ENCODE data around the gene ZBTB4.
"Not testable (repeated sequence)": the region's sequence is repeated elsewhere in the genome, so short reads cannot be mapped to it uniquely, and the experiment has no call there.

The ZBTB4 gene

DNA sequence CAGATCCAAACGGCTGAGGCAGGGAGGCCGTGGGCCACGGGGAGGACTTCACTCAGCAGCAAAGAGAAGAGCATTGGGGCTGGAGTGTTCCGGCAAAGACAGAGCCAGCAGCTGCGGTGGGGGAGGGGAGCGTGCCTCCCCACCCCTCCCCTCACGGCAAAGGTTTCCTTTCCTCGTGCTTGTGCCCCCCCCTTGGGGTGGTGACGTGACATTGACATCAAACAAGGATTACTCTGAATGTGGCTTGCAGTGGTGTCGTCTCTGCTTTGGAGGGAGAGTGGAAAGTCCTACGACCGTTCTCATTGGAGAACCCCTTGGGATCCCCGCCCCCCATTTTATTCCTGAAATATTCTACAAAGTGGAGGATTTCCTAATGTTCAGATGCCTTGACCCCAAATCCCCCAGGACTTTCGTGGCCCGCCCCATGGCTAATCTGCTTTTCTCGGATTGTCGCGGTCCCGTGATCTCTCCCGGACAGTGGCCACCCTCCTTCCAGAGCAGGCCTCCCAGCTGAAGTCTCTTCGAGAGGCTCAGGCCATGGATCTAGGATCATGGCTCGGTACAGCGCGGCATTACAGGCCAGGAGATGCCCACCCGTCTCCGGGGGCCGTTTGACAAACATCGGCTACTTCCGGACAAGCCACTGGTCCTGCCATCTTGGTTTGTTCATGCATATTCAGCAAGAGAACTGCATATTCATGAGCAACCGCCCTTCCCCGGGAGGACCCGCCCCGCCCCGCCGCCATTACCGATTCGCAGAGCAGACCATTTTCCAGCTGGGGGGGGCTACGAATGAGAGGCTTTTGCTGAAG lies 4.0 kb upstream of the ZBTB4 start:
- TF ChIP-seq ZNF274 (IDR thresholded peaks at IDR 0.05; ENCODE audit: low read depth, low read length) = no peak
- peak overlapping the region; percentile 86 for H3K4me3 ChIP-seq (ENCODE audit: low read length)

DNA sequence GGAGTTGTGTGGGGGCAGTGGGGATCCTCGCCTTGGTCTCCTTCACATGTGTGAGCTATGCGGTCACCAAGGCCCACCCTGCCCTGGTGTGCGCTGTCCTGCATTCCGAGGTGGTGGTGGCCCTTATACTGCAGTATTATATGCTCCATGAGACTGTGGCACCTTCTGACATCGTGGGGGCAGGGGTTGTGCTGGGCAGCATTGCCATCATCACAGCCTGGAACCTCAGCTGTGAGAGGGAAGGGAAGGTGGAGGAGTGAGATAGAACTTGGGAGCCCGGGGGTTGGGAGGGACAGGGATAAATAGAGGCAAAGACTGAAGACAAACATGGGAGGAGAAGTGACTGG lies 3.3 kb upstream of the ZBTB4 start:
- peak overlapping the region; percentile 86; the same call in 1 of the 2 replicates for H3K4me3 ChIP-seq (ENCODE audit: low read length)

DNA sequence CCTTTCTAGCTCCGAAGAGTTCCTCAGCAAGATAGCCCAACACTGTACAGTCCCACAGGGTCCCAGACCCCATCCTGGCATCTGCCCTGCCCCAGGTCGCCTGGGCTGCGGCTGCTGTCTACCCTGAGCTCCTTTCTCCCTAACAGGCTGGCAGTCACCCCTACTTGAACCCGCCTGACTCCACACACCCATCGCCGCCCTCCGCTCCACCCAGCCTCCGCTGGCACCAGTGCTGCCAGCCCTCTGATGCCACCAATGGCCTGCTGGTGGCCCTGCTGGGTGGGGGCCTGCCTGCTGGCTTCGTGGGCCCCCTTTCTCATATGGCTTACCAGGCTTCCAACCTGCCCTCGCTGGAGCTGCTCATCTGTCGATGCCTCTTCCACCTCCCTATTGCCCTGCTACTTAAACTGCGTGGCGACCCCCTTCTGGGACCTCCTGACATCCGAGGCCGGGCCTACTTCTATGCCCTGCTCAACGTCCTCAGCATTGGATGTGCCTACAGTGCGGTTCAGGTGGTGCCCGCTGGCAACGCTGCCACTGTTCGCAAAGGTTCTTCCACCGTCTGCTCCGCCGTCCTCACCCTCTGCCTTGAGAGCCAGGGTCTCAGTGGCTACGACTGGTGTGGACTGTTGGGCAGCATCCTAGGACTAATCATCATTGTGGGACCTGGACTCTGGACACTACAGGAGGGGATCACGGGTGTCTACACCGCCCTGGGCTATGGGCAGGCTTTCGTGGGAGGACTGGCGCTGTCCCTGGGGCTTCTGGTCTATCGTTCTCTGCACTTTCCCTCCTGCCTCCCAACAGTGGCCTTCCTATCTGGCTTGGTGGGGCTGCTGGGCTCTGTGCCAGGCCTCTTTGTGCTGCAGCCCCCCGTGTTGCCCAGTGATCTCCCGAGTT lies 2.7 kb upstream of the ZBTB4 start:
- H3K4me3 ChIP-seq (ENCODE audit: low read length) = not testable (repeated sequence)

DNA sequence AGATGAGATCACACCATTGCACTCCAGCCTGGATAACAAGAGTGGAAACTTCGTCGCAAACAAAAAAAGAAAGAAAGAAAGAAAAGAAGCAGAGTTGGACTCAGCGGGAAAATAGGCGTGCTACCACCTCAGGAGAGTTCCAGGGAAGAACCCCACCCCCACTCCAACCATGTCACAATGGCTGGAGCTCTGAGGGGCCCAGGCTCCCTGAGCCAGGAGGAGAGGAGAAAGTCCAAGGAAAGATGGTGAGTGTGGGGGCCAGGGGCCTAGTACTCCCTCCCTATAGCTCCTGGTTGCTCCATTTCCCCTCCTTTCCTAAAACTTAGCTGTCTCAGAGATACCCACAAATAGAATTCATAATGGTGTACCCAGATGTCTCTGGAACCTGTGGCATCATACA lies 1.8 kb upstream of the ZBTB4 start, which contains the start of gene SLC35G6:
Gene SLC35G6 (plus strand): TSS at position 172 of the 400 bp plus-strand sequence. CDS start 71 bp downstream, at position 243.
- H3K4me3 ChIP-seq (ENCODE audit: low read length) = peak within 1 kb of the TSS; percentile 71; the same call in 1 of the 2 replicates

DNA sequence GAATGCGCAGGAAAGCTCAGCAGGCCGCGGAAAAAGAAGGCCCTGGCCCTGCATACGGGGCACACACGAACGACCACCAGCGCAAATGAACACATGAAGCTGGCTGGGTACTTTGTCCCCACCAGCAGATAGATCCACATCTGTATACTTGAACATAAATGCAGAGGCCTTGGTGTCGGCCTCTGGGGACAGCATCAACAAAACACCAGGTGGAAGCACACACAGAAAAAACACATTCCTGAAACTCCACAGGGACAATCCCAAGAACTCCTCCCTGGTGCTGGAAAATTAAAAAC lies 606 bp upstream of the ZBTB4 start:
- peak overlapping the region; percentile 71 for H3K4me3 ChIP-seq (ENCODE audit: low read length)
- TF ChIP-seq ZNF274 (IDR thresholded peaks at IDR 0.05; ENCODE audit: low read depth, low read length) = no peak

DNA sequence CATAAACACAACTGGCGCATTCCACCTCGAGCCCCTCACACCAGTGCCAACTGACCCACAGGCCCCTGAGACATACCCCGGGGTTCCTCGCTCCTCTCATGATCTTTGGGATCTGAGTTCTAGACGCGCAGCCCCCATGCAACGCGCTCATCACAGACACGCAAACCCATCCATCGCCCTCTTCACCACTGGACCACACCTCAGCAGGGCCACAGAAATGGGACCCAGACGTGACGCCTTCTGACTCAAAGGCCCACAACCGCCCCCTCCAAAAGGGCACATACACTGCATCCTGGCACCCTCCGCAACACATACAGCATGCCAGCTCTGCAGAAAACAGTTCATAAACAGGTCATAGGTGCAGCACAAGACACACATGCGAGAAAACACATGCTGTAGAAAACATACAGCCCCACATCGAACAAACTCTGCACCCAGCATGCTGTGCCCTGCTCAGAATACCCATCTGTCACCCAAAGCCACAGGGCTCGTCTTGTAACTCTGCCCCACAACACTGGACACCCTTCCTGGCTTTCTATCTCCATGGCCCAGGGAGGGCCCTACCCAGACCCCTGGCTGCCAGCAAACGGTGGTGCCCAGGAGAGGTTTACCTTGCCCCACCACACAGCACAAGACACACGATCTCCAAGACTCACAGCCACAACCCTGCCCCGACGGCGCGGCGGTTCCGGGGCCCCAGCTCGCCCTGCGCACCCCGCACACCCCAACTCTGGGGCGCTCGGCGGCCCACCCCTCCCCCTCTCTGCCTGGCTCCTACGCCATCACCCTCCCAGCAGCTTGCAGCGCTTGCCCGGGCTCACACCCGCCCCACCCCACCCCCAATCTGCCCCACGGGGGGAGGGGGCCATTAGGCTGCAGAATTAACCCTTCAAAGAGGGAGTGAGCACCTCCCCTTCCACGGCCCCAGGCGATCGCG lies 887 bp downstream of the ZBTB4 start:
- no peak for TF ChIP-seq ZNF274 (IDR thresholded peaks at IDR 0.05; ENCODE audit: low read depth, low read length)

DNA sequence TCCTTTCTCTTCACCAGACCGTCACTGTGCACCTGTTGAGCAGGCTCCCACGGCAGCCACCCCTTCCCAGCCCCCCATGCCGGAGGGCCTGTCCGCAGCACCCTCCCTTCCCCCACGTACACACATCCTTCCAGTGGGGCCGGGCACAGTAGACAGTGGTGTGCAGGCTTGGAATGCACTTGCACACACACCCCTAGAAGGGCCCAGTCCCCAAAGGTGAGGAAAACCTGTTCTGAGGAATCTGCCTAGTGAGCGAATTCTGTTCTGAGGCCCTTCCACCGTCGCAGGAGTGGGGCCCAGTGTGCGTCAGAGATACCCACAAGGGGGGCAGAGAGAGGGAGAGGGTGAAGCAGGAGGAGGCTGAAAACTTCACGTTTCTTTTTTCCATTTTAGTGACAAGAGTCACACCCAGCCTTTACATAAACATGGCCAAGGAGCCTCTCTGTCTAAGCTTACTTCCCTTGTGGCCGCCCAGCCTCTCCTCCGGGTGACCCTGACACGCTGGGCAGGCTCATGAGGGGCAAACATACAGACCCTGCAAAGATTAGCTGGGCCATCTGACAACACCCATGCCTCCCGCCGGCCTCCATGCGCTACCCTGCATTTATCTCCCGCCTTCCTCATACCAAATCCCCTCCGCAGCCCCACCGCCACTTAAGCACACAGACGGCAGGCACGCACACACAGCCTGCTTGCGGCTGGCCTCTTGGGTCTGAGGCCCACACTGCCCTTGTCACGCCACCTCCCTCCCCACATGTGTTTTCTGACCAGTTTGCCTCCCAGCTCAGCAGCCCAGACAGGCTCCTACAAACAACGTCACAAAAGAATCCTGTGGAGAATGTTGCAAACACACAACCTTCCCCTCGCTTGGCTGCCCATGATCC lies 1.8 kb downstream of the ZBTB4 start:
- no peak for TF ChIP-seq ZNF274 (IDR thresholded peaks at IDR 0.05; ENCODE audit: low read depth, low read length)
- H3K4me3 ChIP-seq (ENCODE audit: low read length) = no peak overlapping the region; the same call in 1 of the 2 replicates

More for the DNA sequence above, 887 bp downstream of the ZBTB4 start:
- peak overlapping the region; percentile 85 for H3K4me3 ChIP-seq (ENCODE audit: low read length)

DNA sequence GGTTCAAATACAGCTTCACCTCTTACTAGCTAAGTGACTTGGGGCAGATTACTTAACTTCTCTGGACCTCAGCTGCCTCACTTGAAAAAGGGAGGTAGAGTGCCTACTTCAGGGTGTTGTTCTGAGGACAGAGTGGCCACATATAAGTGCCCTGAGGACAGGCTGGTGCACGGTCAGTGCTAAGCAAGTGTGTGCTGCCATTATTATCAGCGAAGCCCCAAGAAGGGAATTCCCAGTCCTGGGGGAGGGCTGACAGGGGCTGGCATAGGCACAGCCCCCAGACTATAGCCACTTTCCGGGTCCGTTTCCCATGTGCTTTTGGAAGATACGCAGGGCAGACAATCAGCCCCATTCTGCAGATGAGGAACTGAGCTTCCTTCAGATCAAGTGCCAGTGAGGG lies 2.5 kb downstream of the ZBTB4 start:
- H3K4me3 ChIP-seq (ENCODE audit: low read length) = no peak overlapping the region
- no peak for TF ChIP-seq ZNF274 (IDR thresholded peaks at IDR 0.05; ENCODE audit: low read depth, low read length)

DNA sequence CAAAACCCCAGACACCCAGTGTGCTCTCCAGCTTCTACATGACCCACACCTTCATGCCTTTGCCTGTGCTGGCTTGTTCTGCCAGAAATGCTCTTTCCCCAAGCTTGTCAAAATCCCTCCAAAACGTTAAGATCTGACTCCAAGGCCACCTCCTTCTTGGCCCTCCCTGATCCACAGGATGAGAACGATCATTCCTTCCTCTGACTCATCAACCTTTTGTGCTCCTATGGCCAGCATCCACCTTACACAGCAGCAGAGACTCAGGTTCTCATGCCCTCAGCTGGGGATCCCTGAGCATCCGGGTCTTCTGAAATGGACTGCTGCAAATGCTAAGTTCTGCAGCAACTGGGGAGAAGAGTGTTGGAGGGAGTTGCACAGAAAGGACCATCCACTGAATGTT lies 2.9 kb downstream of the ZBTB4 start:
- TF ChIP-seq ZNF274 (IDR thresholded peaks at IDR 0.05; ENCODE audit: low read depth, low read length) = no peak
- no peak overlapping the region for H3K4me3 ChIP-seq (ENCODE audit: low read length)

DNA sequence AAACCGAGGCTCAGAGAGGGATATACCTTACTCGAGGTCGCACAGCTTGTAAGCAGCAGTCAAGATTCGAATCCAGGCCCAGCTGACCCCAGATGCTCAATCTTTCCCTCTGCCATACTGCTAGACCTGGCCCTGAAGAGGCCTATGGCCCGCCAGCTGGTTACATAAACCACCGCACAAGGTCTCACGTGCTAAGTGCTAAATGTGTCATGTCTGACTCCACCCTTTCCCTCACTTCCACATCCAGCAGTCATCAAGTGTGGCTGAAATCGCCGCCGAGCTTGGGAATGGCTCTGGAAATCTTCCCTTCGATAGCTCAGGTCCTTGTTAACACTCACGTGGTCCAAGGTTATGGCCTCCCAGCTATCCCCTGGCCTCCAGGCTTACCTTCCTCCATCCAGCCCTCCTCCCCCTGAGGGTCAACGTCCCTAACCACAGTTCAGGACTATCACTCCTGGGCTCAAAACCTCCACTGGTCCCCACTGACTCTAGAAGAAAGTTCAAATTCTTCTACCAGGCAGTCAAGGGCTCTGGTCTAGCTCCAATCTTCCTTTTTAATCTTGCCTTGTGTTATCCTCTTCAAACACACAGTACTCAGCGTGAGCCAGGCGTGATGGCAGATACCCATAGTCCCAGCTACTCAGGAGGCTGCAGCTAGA lies 3.5 kb downstream of the ZBTB4 start:
- H3K4me3 ChIP-seq (ENCODE audit: low read length) = no peak overlapping the region

DNA sequence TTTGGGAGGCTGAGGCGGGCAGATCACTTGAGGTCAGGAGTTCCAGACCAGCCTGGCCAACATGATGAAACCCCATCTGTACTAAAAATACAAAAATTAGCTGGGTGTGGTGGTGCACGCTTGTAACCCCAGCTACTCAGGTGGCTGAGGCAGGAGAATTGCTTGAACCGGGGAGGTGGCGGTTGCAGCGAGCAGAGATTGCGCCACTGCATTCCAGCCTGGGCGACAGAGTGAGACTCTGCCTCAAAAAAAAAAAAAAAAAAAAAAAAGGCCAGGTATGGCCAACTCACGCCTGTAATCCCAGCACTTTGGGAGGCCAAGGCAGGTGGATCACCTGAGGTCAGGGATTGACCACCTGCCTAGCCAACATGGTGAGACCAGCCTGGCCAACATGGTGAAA lies 4.7 kb downstream of the ZBTB4 start:
- not testable (repeated sequence) for H3K4me3 ChIP-seq (ENCODE audit: low read length)

More for the DNA sequence above, 3.5 kb downstream of the ZBTB4 start:
- no peak for TF ChIP-seq ZNF274 (IDR thresholded peaks at IDR 0.05; ENCODE audit: low read depth, low read length)

DNA sequence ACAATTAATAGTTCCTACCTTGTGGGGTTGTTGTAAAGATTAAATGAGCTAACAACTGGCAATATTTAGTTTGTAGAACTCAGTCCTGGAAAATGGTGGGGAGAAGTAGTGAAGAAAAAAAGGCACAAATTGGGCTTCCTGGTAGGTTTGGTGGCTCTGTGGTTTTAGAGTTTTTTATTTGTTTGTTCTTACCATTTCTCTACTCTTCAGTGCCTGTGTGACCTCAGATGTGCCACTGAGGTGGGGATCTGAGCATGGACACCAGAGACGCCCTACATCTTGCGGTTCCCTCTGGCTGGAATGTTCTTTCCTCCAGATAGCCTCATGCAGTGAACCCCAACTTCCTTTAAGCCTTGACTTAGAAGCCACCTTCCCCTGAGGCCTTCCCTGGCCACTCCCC lies 7.7 kb downstream of the ZBTB4 start:
- no peak for TF ChIP-seq ZNF274 (IDR thresholded peaks at IDR 0.05; ENCODE audit: low read depth, low read length)
- no peak overlapping the region for H3K4me3 ChIP-seq (ENCODE audit: low read length)

DNA sequence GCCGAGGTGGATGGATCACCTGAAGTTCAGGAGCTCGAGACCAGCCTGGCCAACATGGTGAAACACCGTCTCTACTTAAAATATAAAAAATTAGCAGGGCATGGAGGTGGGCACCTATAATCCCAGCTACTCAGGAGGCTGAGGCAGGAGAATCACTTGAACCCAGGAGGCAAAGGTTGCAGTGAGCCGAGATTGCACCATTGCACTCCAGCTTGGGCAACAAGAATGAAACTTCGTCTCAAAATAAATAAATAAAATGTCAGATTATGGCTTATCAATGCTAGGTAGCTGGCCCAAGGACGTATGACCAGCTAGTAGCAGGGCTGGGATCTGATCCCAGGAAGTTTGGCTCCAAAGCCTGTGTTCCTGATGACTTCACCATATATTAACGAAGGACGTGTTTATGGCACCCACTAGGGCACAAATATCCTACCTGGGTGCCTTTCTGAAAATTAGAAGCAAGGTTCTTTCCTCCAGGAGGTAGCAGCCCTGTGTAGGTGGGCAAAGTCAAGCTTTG lies 8.9 kb downstream of the ZBTB4 start:
- not testable (repeated sequence) for H3K4me3 ChIP-seq (ENCODE audit: low read length)

DNA sequence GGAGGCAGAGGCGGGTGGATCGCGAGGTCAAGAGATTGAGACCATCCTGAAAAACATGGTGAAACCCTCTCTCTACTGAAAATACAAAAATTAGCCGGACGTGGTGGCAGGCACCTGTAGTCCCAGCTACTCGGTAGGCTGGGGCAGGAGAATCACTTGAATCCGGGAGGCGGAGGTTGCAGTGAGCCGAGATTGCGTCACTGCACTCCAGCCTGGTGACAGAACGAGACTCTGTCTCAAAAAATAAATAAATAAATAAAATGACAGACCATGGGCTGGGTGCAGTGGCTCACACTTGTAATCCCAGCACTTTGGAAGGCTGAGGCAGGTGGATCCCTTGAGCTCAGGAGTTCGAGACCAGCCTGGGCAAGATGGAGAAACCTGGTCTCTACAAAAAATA lies 9.6 kb downstream of the ZBTB4 start:
- not testable (repeated sequence) for H3K4me3 ChIP-seq (ENCODE audit: low read length)

Measured in GM08714 (cell line).